Stimulated activated CD4-positive, alpha-beta T cell treated with anti-CD3 and anti-CD28 coated beads, Interleukin-15, amount 100 ng/mL, for 24 hours (primary cell): ENCODE measurements around the gene PRPF8.
A peak's percentile ranks its signal among the peaks of the same experiment; 100 is the strongest.

Experiments
- DNase-seq: peaks from one replicate; pipeline ENCODE4 v3.0.0-alpha.2; 2020

PRPF8 gene

DNA sequence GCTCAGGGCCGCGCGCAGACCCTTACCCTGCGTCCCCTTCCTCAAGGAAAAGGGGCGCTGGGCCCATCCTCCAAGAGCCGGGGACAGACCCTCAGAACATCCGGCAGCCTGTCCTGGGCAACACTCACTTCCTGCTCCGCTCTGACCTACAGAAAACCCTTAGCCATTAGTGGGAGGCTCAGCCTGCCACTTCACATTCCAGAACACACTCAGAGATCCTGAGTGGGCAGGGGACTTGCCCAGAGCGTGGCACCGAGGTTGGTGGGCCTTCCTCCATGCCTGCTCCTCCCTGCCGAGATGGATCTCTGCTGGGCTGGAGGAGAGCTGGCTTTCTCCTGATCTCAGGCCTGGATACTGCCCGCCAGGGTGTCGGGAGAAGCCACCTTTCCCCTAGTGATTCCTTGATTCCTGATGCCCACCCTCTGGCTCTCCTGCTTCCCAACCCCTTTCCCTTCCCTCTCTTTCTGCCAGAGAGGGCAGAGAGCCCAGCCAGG lies 40.6 kb downstream of the PRPF8 start:
- DNase-seq: no peak

DNA sequence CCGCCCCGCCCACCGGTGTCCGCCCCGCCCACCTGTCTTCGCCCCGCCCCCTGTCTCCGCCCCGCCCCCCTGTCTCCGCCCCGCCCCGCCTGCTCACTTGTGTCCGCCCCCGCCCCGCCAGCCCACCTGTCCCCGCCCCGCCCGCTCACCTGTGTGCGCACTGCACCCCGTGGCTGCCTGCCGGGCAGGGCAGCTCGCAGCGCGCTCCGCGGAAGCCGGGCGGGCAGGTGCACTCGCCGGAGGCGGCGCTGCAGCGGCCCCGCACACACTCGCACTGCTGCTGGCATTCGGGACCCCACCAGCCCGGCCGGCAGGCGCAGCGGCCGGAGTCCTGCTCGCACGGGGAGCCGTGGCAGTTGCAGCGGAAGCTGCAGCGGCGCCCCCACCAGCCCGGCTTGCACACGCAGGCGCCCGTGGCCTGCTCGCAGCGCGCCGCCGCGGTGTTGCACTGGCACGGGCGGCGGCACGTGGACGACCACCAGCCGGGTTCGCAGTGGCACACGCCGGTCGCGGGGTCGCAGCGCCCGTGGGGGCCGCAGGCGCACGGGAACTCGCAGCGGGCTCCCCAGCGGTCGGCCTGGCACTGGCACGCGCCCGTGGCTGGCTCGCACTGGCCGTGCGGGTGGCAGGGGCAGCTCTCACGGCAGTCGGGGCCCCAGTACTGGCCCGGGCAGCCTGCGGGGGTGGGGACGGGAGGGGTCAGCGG lies 41.2 kb downstream of the PRPF8 start:
- DNase-seq: peak; percentile 55

DNA sequence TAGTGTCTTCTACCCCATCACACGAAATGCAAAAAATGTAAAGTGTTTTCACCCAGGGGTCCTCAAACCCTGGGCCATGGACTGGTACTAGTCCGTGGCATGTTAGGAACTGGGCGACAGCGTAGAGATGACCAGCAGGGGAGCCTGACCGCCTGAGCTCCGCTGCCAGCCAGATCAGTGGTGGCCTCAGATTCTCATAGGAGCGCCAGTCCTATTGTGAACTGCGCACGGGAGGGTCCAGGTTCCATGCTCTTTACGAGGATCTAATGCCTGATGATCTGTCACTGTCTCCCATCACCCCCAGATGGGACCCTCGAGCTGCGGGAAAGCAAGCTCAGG lies 43.6 kb downstream of the PRPF8 start:
- no peak for DNase-seq

DNA sequence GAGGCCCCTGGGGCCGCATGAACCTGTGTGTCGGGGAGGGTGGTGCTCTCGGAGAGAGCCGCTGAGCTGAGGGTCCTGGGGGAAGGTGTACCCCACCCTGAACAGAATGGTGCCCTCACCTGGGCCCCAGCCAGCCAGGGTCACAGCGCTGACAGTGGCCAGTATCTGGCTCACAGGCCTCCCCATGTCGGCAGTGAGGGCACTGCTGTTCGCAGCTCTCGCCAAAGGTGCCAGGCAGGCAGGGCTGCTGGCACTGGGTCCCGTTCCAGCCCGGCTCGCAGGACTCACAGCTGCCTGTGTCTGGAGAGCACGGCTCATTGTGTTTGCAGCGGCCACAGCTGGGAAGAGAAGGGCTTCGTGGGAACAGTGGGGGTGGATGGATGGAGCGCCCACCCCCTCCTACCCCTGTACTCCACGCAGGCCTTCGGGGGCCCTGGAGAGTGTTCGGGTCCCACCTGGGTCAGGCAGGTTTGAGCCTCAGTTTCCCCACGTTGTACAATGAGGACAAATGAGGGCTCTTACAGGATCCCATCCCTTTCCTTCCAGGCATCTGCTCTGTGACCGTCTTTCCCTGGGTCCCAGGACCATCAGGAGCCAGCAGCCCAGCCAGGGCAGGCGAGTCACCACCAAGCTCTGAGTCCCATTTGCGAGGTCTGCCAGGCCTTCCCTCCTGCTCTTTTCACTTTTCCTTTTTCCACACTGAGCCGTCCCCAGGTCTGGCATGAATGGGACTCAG lies 44.2 kb downstream of the PRPF8 start:
- no peak for DNase-seq

DNA sequence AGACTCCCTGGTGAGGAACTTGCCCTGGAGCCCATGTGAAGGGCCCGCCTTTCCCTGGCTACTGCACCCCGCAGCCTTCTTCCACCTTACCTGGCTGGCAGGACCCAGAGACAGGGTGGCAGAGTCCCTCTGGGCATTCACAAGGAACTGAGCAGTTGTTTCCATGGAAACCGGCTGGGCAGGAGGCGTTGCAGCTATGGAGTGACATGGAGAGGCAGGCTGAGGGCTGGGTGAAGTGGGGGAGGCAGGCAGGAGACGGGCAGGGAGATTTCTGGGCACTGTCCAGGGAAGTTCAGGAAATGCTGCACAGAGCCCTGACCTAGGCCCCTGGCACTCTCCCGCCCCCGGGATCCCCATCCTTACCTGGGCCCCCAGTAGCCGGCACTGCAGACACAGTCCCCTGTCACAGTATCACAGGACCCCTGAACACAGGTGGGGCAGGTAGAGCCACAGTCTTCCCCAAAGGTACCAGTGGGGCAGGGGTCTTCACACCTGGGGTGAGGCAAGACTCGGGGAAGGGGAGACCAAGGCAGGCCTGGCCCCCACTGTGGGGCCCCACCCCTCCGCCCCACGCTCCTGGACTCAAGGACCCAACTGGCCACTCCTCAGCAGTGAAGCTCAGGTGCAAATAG lies 45.0 kb downstream of the PRPF8 start:
- no peak for DNase-seq

DNA sequence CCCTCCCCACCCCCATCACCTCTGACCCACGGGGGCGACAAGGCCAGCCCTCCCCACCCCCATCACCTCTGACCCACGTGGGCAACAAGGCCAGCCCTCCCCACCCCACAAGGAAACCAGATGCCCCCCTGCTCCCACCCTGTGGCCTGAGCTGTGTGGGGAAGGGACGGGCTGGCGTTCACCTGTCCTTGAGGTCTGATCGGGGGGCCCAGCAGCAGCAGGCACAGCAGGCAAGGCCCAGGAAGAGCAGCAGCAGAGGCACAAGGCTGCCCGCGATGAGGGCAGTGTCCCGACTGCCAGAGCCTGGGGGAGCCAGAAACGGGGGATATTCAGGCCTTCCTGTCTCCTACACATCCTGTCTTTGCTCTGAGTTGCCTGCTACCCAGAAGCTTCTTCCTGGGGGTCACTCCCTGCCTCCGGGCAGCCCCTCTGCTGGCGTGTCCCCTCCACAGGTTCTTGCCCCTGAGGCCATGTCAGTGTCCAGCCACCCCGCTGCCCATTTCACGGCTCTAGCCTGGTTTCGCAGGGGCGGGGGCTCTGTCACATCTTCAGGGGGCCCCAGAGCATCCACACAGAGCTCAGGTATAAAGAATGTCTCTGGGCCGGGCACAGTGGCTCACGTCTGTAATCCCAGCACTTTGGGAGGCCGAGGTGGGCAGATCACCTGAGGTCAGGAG lies 45.9 kb downstream of the PRPF8 start:
- no peak for DNase-seq

DNA sequence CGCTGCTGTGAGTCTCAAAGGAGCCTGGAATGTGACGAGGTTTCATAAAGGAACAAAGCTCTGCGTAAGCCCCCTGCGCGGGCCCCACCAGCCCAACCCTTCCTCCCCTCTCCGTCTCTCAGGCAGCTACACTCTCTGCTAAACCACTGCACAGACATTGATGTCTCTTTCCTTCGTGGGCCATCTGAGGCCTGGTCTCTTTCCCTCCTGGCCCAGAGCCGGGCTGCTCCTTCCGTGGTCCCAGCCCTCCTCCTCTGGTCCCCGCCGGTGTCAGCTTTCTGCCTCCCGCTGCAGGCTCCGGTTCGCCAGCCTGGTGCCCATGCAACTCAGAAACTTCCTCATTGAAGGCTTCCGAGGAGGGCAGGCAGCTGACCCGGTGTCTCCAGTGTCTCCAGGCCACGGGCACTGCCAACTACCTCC lies 46.5 kb downstream of the PRPF8 start:
- no peak for DNase-seq

DNA sequence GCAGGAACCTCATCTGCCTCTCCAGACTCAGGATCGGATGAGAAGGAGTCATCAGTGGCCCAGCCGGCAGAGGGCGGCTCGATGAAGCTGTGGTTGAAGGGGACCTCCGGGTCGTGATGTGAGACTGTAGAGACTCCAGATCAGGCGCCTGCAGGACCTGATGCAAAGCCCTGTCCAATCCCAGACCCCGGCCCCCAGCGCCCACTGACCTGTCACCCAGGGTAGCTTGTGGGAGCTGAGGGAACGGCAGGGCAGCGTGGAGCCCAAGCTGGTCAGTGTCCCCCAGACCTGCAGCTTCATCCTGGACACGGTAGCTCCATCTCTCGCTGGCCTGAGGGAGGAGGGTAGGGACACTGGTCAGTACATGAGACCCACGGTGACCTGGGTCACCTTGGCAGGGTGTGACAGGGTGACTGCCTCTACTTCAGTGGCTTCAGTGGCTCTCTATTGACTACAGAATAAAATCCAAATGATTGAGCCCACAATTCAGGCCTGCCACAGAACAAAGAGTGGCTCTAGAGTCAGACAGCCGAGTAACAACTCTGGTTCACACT lies 47.9 kb downstream of the PRPF8 start:
- DNase-seq: no peak

DNA sequence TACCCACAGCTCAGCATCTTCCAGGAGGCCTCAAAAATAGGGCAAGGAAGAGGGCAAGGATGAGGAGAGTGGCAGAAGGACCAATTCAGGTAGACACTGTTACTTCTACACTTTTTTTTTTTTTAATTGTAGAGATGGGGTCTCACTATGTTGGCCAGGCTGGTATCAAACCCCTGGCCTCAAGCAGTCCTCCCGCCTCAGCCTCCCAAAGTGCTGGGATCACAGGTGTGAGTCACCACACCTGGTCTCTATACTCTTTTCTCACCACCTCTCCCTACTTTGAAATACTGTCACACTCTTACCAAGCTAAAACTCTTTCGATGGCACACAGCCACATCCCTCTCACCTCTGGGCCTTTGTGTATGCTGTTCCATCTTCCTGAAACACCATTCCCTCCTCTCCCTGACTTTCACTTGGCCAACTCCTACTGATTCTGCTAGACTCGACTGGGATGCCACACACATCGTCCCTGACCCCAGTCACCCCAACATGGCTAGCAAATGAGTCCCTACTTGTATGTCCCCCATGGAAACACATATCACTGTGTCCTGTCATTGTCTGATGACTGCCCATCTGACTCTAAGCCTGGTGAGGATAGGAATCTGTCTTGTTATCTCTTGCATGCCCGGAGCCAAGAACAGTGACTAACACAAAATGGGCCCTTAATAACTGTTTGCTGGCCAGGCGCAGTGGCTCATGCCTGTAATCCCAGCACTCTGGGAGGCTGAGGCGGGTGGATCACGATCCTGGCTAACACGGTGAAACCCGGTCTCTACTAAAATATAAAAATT lies 48.8 kb downstream of the PRPF8 start:
- no peak for DNase-seq

DNA sequence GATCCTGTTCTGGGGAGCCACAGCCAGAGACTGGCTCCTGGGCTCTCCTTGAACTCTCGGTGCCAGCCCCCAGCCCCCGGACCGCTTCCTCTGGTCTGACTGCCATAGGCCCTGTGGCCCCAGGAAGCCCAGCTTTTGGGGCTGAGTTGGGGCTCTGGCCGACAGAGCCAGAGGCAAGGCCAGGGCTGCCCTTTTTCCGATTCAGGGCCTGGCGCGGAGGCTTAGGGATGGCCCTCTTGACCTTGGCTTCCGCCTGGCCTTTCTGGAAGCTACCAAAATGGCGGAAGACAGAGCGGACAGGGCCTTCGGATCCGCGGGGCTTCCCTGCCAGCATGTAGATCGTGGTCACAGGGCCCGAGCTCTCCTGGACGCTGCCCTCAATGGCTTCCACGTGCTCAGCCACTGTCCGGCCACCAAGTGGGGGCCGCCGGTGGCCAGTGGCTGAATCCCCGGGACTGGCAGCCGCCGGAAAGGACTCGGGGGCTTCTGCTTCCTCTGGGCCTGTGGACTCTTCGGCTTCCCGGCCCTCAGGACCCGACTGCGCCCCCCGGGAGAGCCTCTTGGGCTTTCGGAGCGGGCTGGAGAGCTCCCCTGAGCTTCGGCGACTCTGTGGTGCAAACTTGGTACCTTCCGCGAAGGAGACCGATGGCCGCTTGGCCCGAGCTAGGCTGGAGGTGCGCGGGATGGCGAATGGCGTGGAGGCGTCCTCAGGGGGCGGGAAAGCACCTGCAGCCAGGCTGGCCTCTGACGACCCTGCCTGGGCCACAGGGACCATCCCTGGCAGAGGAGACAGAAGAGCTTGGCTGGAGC lies 49.6 kb downstream of the PRPF8 start:
- no peak for DNase-seq

DNA sequence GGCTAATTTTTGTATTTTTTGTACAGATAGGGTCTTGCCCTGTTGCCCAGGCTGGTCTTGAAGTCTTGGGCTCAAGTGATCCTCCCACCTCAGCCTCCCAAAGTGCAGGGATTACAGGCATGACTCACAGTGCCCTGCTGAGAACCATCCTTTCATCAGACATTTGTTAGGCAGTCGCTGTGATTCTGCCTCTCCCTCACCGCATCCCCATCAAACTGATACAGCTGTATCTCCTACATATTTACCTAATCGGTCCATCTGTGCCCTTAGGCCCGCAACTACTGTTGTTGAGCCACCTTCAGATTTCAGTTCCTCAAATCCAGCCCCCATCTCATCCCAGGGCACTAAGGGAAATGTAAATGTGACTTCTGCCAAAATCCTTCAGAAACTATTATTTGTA lies 54.0 kb downstream of the PRPF8 start:
- DNase-seq: no peak

DNA sequence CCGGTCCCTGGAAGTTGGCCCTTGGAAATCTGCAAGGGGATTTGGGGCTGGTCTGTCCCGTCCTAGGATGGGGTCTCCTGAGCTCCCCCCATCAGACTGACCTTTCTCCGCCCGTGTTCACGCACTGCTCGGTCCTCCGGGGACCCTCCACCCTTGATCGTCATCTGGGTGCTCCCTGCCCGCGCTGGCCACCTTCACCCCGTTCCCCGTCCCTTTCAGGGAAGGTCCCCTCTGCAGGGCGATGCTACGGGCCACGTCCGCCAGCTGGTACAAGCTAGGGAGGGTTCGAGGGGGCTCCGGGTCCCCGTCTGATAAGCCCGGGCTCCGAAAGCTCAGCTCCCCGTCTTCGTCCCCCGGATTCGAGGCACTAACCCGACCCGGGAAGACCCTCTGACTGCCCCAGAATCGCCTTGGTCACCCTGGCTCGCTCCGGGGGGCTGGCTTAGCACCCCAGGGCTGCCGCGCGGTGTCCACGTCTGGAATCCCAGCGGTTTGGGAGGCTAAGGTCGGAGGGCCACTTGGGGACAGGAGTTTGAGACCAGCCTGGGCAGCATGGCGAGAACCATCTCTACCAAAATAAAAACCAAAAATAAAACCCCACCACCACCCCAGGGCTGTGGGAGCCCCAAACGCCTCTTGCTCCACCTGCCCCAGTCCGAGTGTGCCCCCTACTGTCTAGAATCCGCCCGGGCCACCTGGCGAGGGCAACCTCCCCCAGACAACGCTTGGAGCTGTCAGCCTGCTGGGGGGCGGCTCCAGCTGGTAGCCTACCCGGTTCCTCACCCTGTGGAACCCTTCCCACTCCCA lies 55.0 kb downstream of the PRPF8 start:
- peak; percentile 86 for DNase-seq

DNA sequence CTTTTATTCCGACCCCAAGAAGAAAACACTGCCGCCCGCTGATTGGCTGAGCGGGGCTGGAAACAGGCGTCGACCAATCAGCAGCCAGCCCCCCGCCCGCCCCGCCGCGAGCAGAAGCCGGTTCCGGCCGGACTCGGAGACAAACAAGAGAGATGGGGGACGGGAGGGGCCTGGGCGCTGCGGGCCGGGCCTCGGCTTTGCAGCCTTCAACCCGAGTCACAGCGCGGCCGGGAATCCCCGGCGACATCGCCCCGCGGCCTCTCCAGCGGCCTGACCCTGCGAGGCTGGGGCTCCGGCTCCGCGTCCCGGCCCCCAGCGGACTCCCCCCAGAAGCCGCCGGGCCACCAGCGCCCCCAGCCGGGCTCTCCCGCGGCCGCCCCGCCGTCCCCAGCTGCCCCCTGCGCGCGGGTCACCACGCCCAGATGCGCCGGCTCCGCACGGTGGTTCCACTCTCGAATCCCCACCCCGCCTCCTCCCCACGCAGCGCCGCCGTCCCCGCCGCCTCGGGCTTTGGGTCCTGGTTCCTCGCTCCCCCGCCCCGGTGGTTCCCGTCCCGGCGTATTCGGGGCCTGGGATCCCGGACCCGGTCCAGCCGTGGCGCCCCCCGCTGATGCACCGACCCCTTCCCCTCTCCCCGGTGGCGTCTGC lies 55.7 kb downstream of the PRPF8 start:
- DNase-seq: peak; percentile 93

DNA sequence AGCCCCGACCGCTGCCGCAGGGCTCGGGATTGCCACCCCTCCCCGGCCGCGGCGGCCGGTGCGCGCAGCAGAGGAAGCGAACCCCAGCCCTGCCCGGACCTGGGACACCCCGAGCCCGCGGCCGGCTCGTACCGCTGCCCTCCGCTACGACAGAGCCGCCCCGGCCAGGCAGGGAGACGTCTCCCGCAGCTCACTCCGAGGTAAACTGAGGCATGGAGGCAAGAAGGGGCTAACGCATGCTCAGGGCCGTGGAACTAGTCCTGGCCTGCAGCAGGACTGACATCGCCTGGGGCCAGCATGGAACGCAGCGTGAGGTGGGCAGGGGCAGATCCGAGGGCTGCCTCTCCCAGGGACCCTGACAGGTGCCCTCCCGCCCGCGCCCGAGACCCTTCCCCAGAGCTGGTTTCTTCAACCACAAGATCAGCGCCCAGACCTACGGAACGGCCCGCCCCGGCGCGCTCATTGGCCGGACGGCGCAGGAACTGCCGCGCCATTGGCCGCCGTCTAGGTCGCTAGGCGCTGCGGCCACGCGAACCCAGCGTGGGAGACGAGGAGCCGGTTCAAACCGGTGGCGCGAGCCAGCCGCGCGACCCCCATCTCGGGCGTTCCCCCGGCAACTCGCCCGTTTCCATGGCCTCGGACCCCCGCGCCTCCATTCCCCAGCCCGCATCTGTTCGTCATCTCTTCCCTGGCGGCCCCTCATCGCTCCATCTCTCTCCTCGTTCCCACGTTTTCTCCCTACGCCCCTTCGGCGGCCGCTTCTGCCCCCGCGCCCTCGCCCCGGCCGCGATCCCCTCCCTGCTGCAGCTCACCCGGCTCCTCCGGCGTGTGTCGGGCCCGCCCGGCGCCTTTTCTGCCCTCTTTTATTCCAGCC lies 56.4 kb downstream of the PRPF8 start, which contains the start of gene SLC43A2:
TSS of gene SLC43A2 (minus strand) at position 853 of the 874 bp plus-strand sequence. CDS start 960 bp downstream, outside the sequence.
- peak; percentile 84 for DNase-seq

DNA sequence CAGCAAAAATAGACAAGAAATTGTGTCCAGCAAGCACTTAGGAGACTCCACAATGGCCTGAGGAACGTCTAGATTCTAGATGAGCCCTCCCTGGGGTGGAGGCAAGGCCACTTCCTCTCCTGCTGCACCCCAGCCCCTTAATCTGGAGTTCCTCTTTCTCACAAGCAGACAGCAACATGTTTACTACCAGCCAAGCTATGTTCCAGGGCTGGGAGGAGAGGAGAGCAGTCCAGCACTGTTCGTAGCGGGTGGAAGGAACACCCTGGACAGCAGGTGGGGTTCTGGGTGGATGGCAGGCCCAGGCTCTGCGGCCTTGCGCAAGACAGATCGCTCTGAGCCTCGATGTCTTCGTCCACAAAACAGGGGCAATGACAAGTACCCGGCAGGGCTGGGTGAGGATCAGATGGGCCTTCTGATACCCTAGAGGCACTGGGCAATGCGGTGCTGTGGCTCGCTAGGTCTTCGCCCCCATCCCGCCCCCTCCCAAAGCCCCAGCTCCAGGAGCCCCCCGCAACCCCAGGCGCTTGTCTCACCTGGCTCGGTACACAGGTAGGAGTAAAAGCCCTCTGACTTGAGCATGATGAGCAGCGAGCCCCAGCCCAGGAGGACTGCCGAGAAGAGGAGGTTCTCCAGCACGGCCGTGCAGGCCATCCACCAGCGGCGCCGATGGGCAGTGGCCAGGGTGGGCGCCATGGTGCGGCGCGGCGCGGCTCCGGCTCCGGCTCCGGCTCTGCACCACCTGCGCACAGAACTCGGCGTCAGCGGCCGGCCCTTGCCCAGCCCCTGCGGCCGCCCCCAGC lies 57.3 kb downstream of the PRPF8 start:
- DNase-seq: no peak

DNA sequence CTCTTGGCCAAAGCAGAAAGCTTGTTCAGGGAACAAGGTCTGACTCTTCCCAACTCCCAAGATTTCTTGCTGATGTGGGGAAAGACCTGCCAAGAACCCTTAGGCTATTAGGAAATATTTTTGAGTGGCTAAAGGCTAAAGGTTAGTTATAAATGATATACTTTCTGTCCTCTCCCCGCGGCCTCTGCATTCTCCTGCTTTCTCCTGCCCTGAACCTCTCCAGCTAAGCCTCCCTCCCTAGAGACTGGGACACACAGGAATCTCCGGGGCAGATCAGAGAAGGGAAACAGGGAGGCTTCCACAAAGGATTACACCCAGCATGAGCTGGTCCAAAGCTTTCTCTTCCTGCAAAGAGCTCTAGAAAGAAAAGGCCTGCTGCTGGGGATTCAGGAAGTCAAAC lies 58.3 kb downstream of the PRPF8 start:
- DNase-seq: no peak

DNA sequence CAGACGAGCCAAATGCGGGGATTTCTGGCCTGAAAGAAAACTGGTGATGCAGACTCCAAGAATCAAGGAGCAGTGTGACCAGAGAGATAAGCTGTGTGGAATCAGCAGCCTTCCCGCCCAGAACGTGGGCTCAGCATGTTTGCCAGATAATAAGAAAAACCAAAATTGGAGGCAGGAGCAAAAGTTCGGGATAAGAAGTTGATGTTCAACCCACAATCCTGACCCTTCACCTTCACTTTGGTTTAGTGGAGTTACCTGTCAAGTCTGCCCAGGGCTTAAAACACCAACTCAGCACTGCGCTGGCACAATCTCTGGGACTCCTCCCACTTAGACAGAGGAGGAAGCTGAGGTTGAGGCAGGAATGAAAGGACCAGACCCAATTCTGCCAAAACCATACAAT lies 59.1 kb downstream of the PRPF8 start:
- DNase-seq: no peak

DNA sequence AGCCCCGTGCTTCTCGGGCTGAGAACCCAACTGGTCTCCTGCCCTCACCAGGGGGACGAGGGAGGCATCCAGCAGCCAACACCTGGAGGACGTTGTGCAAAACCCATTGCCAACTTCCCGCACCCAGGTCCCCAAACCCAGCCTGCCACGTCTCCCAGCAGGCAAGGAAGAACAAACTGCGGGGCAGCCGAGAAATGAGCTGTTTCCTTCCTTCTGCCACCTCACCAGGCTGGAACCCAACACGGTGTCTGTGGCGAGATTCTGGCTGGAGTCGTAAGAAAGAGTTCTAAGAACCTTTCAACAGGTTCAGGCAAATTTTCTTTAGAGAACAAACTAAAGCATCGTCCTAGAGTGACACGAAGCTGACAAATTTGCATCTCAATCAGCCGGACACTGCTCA lies 59.6 kb downstream of the PRPF8 start:
- DNase-seq: no peak
